HEK293 (cell line): Measurements from ENCODE around the gene H2AZ2.
"Not testable (repeated sequence)": the region's sequence is repeated elsewhere in the genome, so short reads cannot be mapped to it uniquely, and the experiment has no call there.

Experiments
- CTCF ChIA-PET: fragments of 350-600 bp; formaldehyde crosslinking; extraction: SDS; loops from one replicate; lab custom pipeline; 2021; ENCODE audit warnings: antibody characterized with exemption; lab: Yijun Ruan, JAX
- POLR2A ChIA-PET: fragments of 300-600 bp; formaldehyde crosslinking; extraction: SDS; loops from one replicate; lab custom pipeline; 2020; ENCODE audit warnings: antibody characterized with exemption, inconsistent platforms; lab: Yijun Ruan, JAX
- H3K27ac ChIP-seq: fragments of 200-500 bp; sonication (Bioruptor generic); 2 replicates; pipeline ENCODE4 v1.5.1; 2014; ENCODE audit warnings: low read depth, low read length, control low read depth, inconsistent platforms; ENCODE audit errors: extremely low read depth
- H3K36me3 ChIP-seq, 2 experiments: fragments of 200-500 bp in 1 of 2; sonication (Bioruptor generic) in 1 of 2; 1 replicate in 1 of 2; 2 replicates in 1 of 2; pipeline ENCODE4 v1.5.1; 2014 to 2017; ENCODE audit warnings: inconsistent platforms in 2 of 2, low read length in 2 of 2; ENCODE audit not compliant: control insufficient read depth in 2 of 2, insufficient read depth in 1 of 2
- H3K4me1 ChIP-seq: fragments of 200-500 bp; sonication (Bioruptor generic); 2 replicates; pipeline ENCODE4 v1.5.1; 2014; ENCODE audit warnings: mild to moderate bottlenecking, low read length, inconsistent platforms; ENCODE audit not compliant: control insufficient read depth, insufficient read depth
- H3K4me3 ChIP-seq: 2 replicates; pipeline ENCODE4 v1.5.1; 2011; ENCODE audit warnings: low read depth, mild to moderate bottlenecking, control low read depth, low read length, moderate library complexity
- H3K9me3 ChIP-seq: fragments of 200-500 bp; sonication (Bioruptor generic); 2 replicates; pipeline ENCODE4 v1.5.1; 2014; ENCODE audit warnings: low read depth, low read length, inconsistent platforms; ENCODE audit not compliant: control insufficient read depth, insufficient read depth
- CTCF ChIP-seq: fragments of 450-650 bp; formaldehyde crosslinking; IDR thresholded peaks from 2 replicates; pipeline ENCODE4 v1.5.1; 2016; ENCODE audit warnings: missing biosample characterization, missing genetic modification characterization
- GLIS2 ChIP-seq: fragments of 450-650 bp; formaldehyde crosslinking; IDR thresholded peaks from 2 replicates; pipeline ENCODE4 v1.5.1; 2016; ENCODE audit warnings: missing biosample characterization, missing genetic modification characterization
- HOXA7 ChIP-seq: sonication (generic); formaldehyde crosslinking; IDR thresholded peaks from 2 replicates; pipeline ENCODE4 v1.8.1; 2022; ENCODE audit warnings: missing genetic modification reagents, borderline replicate concordance
- KLF17 ChIP-seq: fragments of 450-650 bp; formaldehyde crosslinking; IDR thresholded peaks from 2 replicates; pipeline ENCODE4 v1.5.1; 2016; ENCODE audit warnings: missing biosample characterization, missing genetic modification characterization
- KLF8 ChIP-seq: fragments of 450-650 bp; formaldehyde crosslinking; IDR thresholded peaks from 2 replicates; pipeline ENCODE4 v1.5.1; 2016; ENCODE audit warnings: missing biosample characterization, missing genetic modification characterization
- PATZ1 ChIP-seq: fragments of 450-650 bp; formaldehyde crosslinking; IDR thresholded peaks from 2 replicates; pipeline ENCODE4 v1.5.1; 2016; ENCODE audit warnings: missing biosample characterization, missing genetic modification characterization
- SP3 ChIP-seq: fragments of 450-650 bp; formaldehyde crosslinking; IDR thresholded peaks from 2 replicates; pipeline ENCODE4 v1.5.1; 2016; ENCODE audit warnings: missing biosample characterization, missing genetic modification characterization
- SP7 ChIP-seq: fragments of 450-650 bp; formaldehyde crosslinking; IDR thresholded peaks from 2 replicates; pipeline ENCODE4 v1.5.1; 2016; ENCODE audit warnings: missing biosample characterization, missing genetic modification characterization
- TRIM28 ChIP-seq: IDR thresholded peaks from 2 replicates; pipeline ENCODE4 v1.6.1; 2011; ENCODE audit warnings: low read length, control low read depth, borderline replicate concordance
- TSHZ1 ChIP-seq: fragments of 450-650 bp; formaldehyde crosslinking; IDR thresholded peaks from 2 replicates; pipeline ENCODE4 v1.5.1; 2016; ENCODE audit warnings: missing biosample characterization, missing genetic modification characterization, borderline replicate concordance
- ZNF335 ChIP-seq: fragments of 450-650 bp; formaldehyde crosslinking; conservative IDR thresholded peaks from 2 replicates; pipeline ENCODE4 v1.5.1; 2016; ENCODE audit warnings: missing biosample characterization, missing genetic modification characterization
- ZNF366 ChIP-seq: fragments of 450-650 bp; formaldehyde crosslinking; conservative IDR thresholded peaks from 2 replicates; pipeline ENCODE4 v1.5.1; 2016; ENCODE audit warnings: missing biosample characterization, missing genetic modification characterization
- ZNF558 ChIP-seq: fragments of 450-650 bp; formaldehyde crosslinking; IDR thresholded peaks from 2 replicates; pipeline ENCODE4 v1.5.1; 2016; ENCODE audit warnings: missing biosample characterization, missing genetic modification characterization
- ZNF571 ChIP-seq: fragments of 450-650 bp; formaldehyde crosslinking; IDR thresholded peaks from 2 replicates; pipeline ENCODE4 v1.5.0; 2017; ENCODE audit warnings: missing biosample characterization, missing genetic modification characterization
- ZNF600 ChIP-seq: fragments of 450-650 bp; formaldehyde crosslinking; IDR thresholded peaks from 2 replicates; pipeline ENCODE4 v1.5.1; 2016; ENCODE audit warnings: missing biosample characterization, missing genetic modification characterization
- ZNF629 ChIP-seq: fragments of 450-650 bp; formaldehyde crosslinking; IDR thresholded peaks from 2 replicates; pipeline ENCODE4 v1.5.1; 2017; ENCODE audit warnings: missing biosample characterization, missing genetic modification characterization

The H2AZ2 gene

GRCh38 chr7:44872787-44873186 is 24.9 kb upstream of the H2AZ2 start (continued):
- no peak for TF ChIP-seq CTCF (tag by site-specific recombination)
- TF ChIP-seq, all 188 proteins: peak for 0

GRCh38 chr7:44871918-44872317 is 24.0 kb upstream of the H2AZ2 start:
- H3K9me3 ChIP-seq, H3K27ac ChIP-seq, H3K36me3 ChIP-seq, H3K4me3 ChIP-seq, H3K4me1 ChIP-seq, POLR2A ChIA-PET, CTCF ChIA-PET: not testable (repeated sequence)

- H3K9me3 ChIP-seq, H3K4me3 ChIP-seq, H3K4me1 ChIP-seq, CTCF ChIA-PET, H3K27ac ChIP-seq, H3K36me3 ChIP-seq, POLR2A ChIA-PET: not testable (repeated sequence)
Observed at GRCh38 chr7:44870780-44871179, 22.9 kb upstream of the H2AZ2 start.

- ChIA-PET CTCF (interaction anchor here (1.7 kb wide), 1 partner anchor 11 kb away, joined by 5 read pairs; no protein-coding TSS in a partner anchor), POLR2A (interaction anchor here (0.7 kb wide), 1 partner anchor 51 kb away, joined by 3 read pairs; no protein-coding TSS in a partner anchor)
- H3K36me3 ChIP-seq, H3K4me3 ChIP-seq, H3K9me3 ChIP-seq, H3K4me1 ChIP-seq, H3K27ac ChIP-seq: not testable (repeated sequence)
Observed at GRCh38 chr7:44870336-44870735, 22.4 kb upstream of the H2AZ2 start.

- H3K27ac ChIP-seq, result no peak overlapping the region
- H3K36me3 ChIP-seq, result no peaks in the 10 kb centered on the region
- H3K4me3 ChIP-seq, result no peak overlapping the region
- POLR2A ChIA-PET, result interaction anchor here (0.6 to 1.7 kb wide), 6 partner anchors 11 to 20 kb away, joined by 3 to 16 read pairs (median 3); partner anchors contain the start of genes H2AZ2 and PURB
- no peaks in the 10 kb centered on the region for H3K9me3 ChIP-seq
- H3K4me1 ChIP-seq, result no peaks in the 10 kb centered on the region
- CTCF ChIA-PET, result interaction anchor here (1.0 kb wide), 1 partner anchor 19 kb away, joined by 5 read pairs; no protein-coding TSS in a partner anchor
- no peak for TF ChIP-seq TRIM28
- TF ChIP-seq ZNF600 (tag by site-specific recombination), result peak; percentile 71
- TF ChIP-seq PATZ1 (tag by site-specific recombination), result 0 out of 2 replicates have a peak, but pooled peaks have one; percentile 28
- peak; percentile 90 for TF ChIP-seq ZNF629
- TF ChIP-seq HOXA7 (CRISPR knock-in tag), result no peak
- TF ChIP-seq SP3 (tag by site-specific recombination), result peak; percentile 33; the same call in 1 of the 2 replicates
- peak; percentile 62; the same call in 1 of the 2 replicates for TF ChIP-seq TSHZ1 (tag by site-specific recombination)
- no peak for TF ChIP-seq GLIS2
- TF ChIP-seq KLF17, result peak; percentile 81
- TF ChIP-seq KLF8, result peak; percentile 57
- peak; percentile 84 for TF ChIP-seq ZNF366 (tag by site-specific recombination)
- TF ChIP-seq SP7, result peak; percentile 89
- peak; percentile 39 for TF ChIP-seq ZNF335
- peak; percentile 71; the same call in 1 of the 2 replicates for TF ChIP-seq ZNF558
- TF ChIP-seq ZNF571, result no peak
Observed at GRCh38 chr7:44867073-44867995, 19.4 kb upstream of the H2AZ2 start.
